ENCODE data around the gene TRAPPC12. TPM values are rescaled to one million over a fixed set of nuclear protein-coding genes. Genes with fewer than 3 reads are reported as not detected.
"Not testable (repeated sequence)": the region's sequence is repeated elsewhere in the genome, so short reads cannot be mapped to it uniquely, and the experiment has no call there.

The TRAPPC12 gene
- total RNA-seq, 1 donor: 62.7 TPM

DNA sequence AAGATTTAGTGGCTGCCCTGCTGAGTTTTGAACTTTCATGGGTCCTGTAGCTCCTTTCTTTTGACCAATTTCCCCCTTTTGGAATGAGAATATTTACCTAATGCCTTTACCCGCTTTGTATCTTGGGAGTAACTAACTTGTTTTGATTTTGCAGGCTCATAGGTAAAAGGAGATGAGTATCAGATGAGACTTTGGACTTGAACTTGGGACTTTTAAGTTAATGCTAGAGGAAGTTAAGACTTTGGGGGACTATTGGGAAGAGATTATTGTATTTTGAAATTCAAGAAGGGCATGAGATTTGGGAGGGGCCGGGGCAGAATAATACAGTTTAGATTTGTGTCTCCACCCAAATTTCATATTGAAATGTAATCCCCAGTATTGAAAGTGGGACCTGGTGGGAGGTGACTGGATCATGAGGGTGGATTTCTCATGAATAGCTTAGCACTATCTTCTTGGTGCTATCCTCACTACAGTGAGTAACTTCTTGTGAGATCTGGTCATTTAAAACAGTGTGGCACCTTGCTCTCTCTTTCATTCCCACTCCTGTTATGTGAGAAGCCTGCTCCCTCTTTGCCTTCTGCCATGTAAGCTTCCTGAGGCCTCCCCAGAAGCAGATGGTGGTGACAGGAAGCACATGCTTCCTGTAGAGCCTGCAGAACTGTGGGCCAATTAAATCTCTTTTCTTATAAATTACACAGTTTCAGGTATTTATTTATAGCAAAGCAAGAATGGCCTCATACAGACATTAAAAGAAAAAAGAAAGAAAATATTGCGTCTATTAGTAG is 133.7 kb downstream of the TRAPPC12 start:
- DNase-seq (ENCODE audit: low read depth): no peak
- TF ChIP-seq, protein P1, sequence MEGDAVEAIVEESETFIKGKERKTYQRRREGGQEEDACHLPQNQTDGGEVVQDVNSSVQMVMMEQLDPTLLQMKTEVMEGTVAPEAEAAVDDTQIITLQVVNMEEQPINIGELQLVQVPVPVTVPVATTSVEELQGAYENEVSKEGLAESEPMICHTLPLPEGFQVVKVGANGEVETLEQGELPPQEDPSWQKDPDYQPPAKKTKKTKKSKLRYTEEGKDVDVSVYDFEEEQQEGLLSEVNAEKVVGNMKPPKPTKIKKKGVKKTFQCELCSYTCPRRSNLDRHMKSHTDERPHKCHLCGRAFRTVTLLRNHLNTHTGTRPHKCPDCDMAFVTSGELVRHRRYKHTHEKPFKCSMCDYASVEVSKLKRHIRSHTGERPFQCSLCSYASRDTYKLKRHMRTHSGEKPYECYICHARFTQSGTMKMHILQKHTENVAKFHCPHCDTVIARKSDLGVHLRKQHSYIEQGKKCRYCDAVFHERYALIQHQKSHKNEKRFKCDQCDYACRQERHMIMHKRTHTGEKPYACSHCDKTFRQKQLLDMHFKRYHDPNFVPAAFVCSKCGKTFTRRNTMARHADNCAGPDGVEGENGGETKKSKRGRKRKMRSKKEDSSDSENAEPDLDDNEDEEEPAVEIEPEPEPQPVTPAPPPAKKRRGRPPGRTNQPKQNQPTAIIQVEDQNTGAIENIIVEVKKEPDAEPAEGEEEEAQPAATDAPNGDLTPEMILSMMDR (IDR thresholded peaks at IDR 0.05; ENCODE audit: insufficient read depth, low read length): no peak
- no peak overlapping the region for H3K4me3 ChIP-seq (ENCODE audit: low read depth, low read length)

DNA sequence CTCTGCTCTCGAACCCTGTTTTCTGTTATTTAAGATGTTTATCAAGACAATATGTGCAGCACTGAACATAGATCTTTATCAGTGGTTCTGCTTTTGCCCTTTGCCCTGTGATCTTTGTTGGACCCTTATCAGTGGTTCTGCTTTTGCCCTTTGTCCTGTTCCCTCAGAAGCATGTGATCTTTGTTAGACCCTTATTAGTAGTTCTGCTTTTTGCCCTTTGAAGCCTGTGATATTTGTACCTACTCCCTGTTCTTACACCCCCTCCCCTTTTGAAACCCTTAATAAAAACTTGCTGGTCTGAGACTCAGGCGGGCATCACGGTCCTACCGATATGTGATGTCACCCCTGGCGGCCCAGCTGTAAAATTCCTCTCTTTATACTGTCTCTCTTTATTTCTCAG is 135.9 kb downstream of the TRAPPC12 start:
- not testable (repeated sequence) for H3K4me3 ChIP-seq (ENCODE audit: low read depth, low read length); DNase-seq (ENCODE audit: low read depth)

DNA sequence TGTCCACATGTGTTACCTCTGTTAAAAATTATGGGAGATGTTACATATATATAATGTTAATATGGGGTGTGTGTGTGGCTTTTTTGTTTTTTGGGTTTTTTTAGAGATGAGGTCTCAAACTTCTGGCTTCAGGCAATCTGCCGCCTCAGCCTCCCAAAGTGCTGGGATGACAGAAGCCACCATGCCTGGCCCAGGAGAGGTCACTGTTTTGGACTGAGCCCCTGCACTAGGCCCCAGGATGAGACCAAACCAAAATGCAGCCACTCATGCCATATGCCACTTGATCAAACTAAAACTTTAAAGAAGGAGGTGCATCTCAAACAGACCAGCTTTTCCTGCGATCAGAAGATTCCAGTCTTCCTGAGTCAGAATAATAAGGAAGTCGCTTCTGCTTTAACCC is 137.3 kb downstream of the TRAPPC12 start:
- DNase-seq (ENCODE audit: low read depth): no peak
- TF ChIP-seq, protein P1 (IDR thresholded peaks at IDR 0.05; ENCODE audit: insufficient read depth, low read length): no peak
- H3K4me3 ChIP-seq (ENCODE audit: low read depth, low read length): no peak overlapping the region

DNA sequence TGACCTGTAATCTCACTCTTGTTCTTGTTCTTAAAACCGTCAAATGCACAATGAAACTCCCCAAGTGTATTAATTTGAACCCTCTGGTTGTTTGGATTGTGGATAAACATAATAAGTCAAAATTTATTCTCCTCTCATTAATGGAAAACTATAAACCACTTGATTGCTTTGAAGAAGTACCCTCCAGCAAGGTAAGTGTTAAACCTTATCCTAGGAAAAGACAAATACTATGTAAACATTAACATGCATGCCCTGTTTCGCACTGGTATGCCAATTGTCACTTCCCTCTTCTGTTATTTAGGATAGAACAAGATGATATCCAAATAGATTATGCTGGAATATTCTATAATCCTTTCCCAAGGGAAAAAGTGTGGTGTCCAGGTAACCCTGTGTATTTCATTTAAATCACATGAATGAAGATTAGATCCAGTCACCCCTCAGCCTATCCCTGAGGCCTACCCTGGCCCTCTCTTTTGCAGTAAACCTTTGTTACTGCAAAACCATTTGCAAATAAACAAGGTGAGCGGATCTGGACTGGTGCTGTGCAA is 138.5 kb downstream of the TRAPPC12 start:
- TF ChIP-seq, protein P1 (IDR thresholded peaks at IDR 0.05; ENCODE audit: insufficient read depth, low read length): no peak
- DNase-seq (ENCODE audit: low read depth): no peak
- H3K4me3 ChIP-seq (ENCODE audit: low read depth, low read length): peak overlapping the region; percentile 85

DNA sequence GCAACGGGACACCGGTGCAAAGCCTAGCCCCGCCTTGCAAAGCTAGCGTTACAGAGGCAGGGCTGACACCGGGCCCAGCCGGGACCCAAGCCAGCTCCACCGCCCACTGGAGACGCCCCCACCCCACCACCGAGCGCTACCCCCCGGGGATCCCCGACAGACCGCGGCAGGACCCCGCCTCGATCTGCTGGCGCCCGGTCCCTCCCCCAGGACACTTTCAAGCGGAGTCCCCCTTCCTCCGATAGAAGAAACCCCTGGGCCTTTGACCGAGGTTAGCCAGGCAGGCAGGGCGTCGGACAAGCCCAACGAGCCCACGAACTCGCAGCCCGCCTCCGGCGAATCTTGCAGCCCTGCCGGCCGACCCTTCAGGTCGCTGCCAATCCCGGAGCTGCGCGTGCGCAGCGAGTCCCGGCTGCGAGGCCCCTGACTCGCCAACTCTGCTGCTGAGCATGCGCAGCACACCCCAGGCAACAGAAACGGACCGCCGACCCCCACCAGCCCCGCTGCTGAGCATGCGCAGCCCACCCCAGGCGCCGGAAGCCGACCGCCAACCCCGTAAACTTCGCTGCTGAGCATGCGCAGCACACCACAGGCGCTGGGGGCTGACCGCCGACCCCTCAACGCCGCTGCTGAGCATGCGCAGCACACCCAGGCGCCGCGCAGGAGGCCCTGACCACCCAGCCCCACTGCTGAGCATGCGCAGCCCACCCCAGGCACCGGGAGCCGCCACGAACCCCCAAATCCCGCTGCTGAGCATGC is 139.2 kb downstream of the TRAPPC12 start:
- peak overlapping the region; percentile 87 for H3K4me3 ChIP-seq (ENCODE audit: low read depth, low read length)

DNA sequence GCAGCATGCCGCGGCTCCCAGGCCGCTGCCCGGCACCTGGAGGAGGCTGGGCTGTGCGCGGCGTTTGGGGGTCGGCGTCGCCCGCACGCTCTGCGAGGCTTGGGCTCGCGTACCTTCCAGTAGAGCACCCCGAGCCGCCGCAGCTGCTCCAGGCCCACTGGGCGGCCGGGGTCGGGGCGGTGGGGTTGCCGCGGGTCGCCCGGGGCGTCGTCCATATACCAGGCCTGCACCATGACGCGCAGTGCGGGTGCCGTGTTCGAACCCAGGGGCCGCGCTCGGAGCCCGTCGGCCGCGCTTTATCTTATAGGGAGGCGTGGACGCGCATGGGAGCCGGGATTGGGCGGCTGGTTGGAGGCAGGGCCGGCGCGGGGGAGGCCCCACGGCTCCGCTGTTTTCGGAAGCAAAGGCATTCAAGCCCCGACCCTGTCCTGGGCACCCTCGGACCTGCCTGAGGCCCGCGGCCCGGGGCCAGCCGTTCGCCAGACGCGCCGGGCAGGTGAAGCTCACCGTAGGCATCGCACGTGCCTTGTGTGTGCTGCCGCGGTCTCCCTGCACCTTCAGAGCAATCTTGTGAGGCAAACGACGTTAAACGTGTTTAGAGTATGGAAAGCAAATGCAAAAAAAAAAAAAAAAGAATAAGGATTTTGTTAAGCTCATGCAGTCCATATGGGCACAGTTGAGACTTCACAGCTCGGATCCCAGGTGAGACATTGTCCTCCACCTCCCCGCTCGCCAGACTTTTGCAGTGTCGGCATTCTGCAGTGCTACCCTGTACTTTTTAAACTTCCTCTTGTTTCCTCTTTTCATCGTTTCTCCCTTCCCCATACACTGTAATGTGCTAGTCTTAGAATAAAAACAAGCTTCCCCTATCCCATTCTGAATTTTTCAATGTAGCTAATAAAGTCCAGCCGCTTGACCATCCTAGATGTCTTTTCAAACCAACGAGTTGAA is 140.0 kb downstream of the TRAPPC12 start, which contains the start of gene ADI1:
Gene ADI1, minus strand, starts transcription at position 277 of the 951 bp plus-strand sequence. Its CDS starts 44 bp downstream, at position 233.
- peak within 1 kb of the TSS; percentile 87 for H3K4me3 ChIP-seq (ENCODE audit: low read depth, low read length)
- peak; percentile 73 for DNase-seq (ENCODE audit: low read depth)
- TF ChIP-seq, protein P1 (IDR thresholded peaks at IDR 0.05; ENCODE audit: insufficient read depth, low read length): no peak

More for the DNA sequence above, 139.2 kb downstream of the TRAPPC12 start:
- TF ChIP-seq, protein P1 (IDR thresholded peaks at IDR 0.05; ENCODE audit: insufficient read depth, low read length): no peak
- DNase-seq (ENCODE audit: low read depth): peak; percentile 98

All from fibroblast of the aortic adventitia (primary cell).